A549 (cell line): ENCODE measurements around the gene TEX51.

Experiments used
- CBX8 ChIP-seq: fragments of 200-600 bp; sonication (generic); IDR thresholded peaks from 2 replicates; pipeline ENCODE4 v1.6.1; 2016
- EHF ChIP-seq: fragments of 250-450 bp; sonication (Bioruptor Pico); IDR thresholded peaks from 2 replicates; pipeline ENCODE4 v1.5.0; 2020; ENCODE audit warnings: mild to moderate bottlenecking
- POLR2A ChIP-seq: IDR thresholded peaks from 2 replicates; pipeline ENCODE4 v1.6.1; 2012; ENCODE audit warnings: mild to moderate bottlenecking, low read length
- RAD21 ChIP-seq, 2 experiments: fragments of >200 bp in 1 of 2; sonication (Bioruptor Twin) in 1 of 2; formaldehyde crosslinking in 1 of 2; IDR thresholded peaks in 1 of 2; conservative IDR thresholded peaks in 1 of 2; 2 replicates in 1 of 2; 3 replicates in 1 of 2; pipeline ENCODE4 v1.6.1; 2012 to 2018; ENCODE audit warnings: inconsistent platforms in 1 of 2
- SMC3 ChIP-seq: fragments of >200 bp; sonication (Bioruptor Twin); formaldehyde crosslinking; IDR thresholded peaks from 3 replicates; pipeline ENCODE4 v1.6.1; 2018; ENCODE audit warnings: inconsistent platforms
- ZNF302 ChIP-seq: fragments of 250-450 bp; sonication (Bioruptor Pico); IDR thresholded peaks from 2 replicates; pipeline ENCODE4 v1.9.0; 2021; ENCODE audit warnings: inconsistent platforms, mild to moderate bottlenecking, moderate library complexity
- TF ChIP-seq, protein P1 (sequence below): fragments of >200 bp; sonication (Bioruptor Twin); formaldehyde crosslinking; IDR thresholded peaks from 3 replicates; pipeline ENCODE4 v1.5.1; 2016
- TF ChIP-seq, protein P2 (sequence below): fragments of 150-350 bp; IDR thresholded peaks from 2 replicates; pipeline ENCODE4 v1.6.1; 2014; ENCODE audit warnings: low read depth, mild to moderate bottlenecking, low read length

DNA sequence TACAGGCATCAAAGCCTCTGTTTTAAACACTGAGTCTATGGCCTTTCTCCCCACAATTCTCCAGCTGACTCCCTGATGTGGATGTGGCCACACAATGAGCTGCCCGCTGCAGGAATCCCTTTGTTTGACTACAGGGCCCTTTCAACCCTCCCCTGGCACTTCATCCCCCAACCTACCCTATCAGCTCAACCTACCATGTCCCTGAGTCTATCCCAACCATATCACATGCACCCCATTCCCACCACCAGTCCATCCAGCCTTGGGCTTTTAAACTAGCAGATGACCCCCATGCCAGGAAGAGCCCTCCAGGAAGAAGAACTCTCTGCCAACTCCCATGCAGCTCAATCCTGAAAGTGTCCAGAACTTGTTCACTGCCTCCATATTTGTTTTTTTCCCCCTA lies 46.9 kb upstream of the TEX51 start:
- TF ChIP-seq, protein P1, sequence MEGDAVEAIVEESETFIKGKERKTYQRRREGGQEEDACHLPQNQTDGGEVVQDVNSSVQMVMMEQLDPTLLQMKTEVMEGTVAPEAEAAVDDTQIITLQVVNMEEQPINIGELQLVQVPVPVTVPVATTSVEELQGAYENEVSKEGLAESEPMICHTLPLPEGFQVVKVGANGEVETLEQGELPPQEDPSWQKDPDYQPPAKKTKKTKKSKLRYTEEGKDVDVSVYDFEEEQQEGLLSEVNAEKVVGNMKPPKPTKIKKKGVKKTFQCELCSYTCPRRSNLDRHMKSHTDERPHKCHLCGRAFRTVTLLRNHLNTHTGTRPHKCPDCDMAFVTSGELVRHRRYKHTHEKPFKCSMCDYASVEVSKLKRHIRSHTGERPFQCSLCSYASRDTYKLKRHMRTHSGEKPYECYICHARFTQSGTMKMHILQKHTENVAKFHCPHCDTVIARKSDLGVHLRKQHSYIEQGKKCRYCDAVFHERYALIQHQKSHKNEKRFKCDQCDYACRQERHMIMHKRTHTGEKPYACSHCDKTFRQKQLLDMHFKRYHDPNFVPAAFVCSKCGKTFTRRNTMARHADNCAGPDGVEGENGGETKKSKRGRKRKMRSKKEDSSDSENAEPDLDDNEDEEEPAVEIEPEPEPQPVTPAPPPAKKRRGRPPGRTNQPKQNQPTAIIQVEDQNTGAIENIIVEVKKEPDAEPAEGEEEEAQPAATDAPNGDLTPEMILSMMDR = no peak
- no peak for TF ChIP-seq POLR2A
- no peak for TF ChIP-seq CBX8
- no peak for TF ChIP-seq ZNF302
- TF ChIP-seq, protein P2, sequence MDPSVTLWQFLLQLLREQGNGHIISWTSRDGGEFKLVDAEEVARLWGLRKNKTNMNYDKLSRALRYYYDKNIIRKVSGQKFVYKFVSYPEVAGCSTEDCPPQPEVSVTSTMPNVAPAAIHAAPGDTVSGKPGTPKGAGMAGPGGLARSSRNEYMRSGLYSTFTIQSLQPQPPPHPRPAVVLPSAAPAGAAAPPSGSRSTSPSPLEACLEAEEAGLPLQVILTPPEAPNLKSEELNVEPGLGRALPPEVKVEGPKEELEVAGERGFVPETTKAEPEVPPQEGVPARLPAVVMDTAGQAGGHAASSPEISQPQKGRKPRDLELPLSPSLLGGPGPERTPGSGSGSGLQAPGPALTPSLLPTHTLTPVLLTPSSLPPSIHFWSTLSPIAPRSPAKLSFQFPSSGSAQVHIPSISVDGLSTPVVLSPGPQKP = no peak
- no peak for TF ChIP-seq RAD21 (conservative IDR thresholded peaks at IDR 0.05 in 1 of 2, IDR thresholded peaks at IDR 0.05 in 1 of 2)
- TF ChIP-seq SMC3 = no peak
- no peak for TF ChIP-seq EHF (CRISPR knock-in tag)
